Measurements from ENCODE around the gene CCDC73.

DNA sequence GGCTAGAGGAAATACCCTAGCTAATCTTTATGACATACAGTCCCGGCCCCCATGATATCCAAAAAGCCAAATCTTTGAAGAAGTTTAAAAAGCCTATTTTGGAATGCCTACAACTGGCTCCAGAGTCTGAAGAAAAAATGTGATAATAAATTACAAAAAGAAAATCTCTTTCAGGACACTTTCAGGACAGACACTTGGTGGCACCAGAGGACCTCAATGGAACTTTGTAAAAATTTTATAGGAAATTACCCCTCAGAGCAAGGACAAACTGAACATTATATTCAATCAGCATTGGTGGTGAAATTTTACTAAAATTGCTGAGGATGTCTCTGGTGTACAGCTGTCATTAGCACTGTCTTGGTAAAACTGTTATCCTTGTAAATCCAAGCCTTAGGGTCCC lies 81.0 kb downstream of the CCDC73 start:
- TF ChIP-seq, protein P1, sequence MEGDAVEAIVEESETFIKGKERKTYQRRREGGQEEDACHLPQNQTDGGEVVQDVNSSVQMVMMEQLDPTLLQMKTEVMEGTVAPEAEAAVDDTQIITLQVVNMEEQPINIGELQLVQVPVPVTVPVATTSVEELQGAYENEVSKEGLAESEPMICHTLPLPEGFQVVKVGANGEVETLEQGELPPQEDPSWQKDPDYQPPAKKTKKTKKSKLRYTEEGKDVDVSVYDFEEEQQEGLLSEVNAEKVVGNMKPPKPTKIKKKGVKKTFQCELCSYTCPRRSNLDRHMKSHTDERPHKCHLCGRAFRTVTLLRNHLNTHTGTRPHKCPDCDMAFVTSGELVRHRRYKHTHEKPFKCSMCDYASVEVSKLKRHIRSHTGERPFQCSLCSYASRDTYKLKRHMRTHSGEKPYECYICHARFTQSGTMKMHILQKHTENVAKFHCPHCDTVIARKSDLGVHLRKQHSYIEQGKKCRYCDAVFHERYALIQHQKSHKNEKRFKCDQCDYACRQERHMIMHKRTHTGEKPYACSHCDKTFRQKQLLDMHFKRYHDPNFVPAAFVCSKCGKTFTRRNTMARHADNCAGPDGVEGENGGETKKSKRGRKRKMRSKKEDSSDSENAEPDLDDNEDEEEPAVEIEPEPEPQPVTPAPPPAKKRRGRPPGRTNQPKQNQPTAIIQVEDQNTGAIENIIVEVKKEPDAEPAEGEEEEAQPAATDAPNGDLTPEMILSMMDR (conservative IDR thresholded peaks at IDR 0.05; ENCODE audit: low read depth, low read length): peak; percentile 34
- TF ChIP-seq MXI1 (IDR thresholded peaks at IDR 0.05; ENCODE audit: borderline replicate concordance, low read depth, low read length) (no peak), BHLHE40 (IDR thresholded peaks at IDR 0.05; ENCODE audit: low read depth, low read length) (no peak), FOS (IDR thresholded peaks at IDR 0.05; ENCODE audit: low read depth, low read length) (no peak), MAZ (IDR thresholded peaks at IDR 0.05; ENCODE audit: borderline replicate concordance, low read depth, low read length) (no peak), CEBPB (IDR thresholded peaks at IDR 0.05; ENCODE audit: low read depth, low read length) (no peak), USF2 (IDR thresholded peaks at IDR 0.05; ENCODE audit: low read depth, low read length) (no peak), ELK1 (IDR thresholded peaks at IDR 0.05; ENCODE audit: borderline replicate concordance, low read depth, low read length) (no peak), CHD1 (IDR thresholded peaks at IDR 0.05; ENCODE audit: low read depth, low read length) (no peak), POLR2A (IDR thresholded peaks at IDR 0.05; ENCODE audit: low read depth, low read length) (no peak)
